A172 (cell line): ENCODE measurements around the gene DDX43. TPM values are rescaled to one million over a fixed set of nuclear protein-coding genes. Genes with fewer than 3 reads are reported as not detected.
"Not testable (repeated sequence)": the region's sequence is repeated elsewhere in the genome, so short reads cannot be mapped to it uniquely, and the experiment has no call there.

ENCODE experiments used
- DNase-seq: peaks from one replicate; pipeline ENCODE4 v3.0.0-alpha.2; 2015; ENCODE audit warnings: low spot score
- total RNA-seq: library from RNA; depleted of rRNA; stranded (reverse); fragments of >200 nt; shearing (Covaris generic); gene quantifications from 2 replicates; pipeline ENCODE4 v1.2.3, GENCODE V29; 2014; rRNA removed

Gene DDX43
- total RNA-seq, result not detected in 2 replicates

- no peak for DNase-seq
Observed at GRCh38 chr6:73394577-73395354, at the start of gene DDX43. TSS of gene DDX43 (plus strand) at chr6:73394828. CDS start at chr6:73394906, 78 bp downstream.

GRCh38 chr6:73348550-73349204 lies 46.0 kb upstream of the DDX43 start:
- DNase-seq, result no peak

GRCh38 chr6:73349311-73349710 lies 45.3 kb upstream of the DDX43 start:
- no peak for DNase-seq

GRCh38 chr6:73353636-73354593 lies 40.7 kb upstream of the DDX43 start, which contains the start of gene DPPA5:
TSS of gene DPPA5 (minus strand) at chr6:73354276. CDS start at chr6:73354225, 51 bp downstream.
- DNase-seq, result no peak

GRCh38 chr6:73362358-73362757 lies 32.3 kb upstream of the DDX43 start, which contains the start of gene KHDC3L:
TSS of gene KHDC3L (plus strand) at chr6:73362658. CDS start at chr6:73362730, 72 bp downstream.
- no peak for DNase-seq

GRCh38 chr6:73362869-73363536 lies 31.6 kb upstream of the DDX43 start:
- no peak for DNase-seq

GRCh38 chr6:73363537-73363875 lies 31.1 kb upstream of the DDX43 start:
- DNase-seq, result no peak

GRCh38 chr6:73364121-73364520 lies 30.5 kb upstream of the DDX43 start:
- DNase-seq, result no peak

- no peak for DNase-seq
Observed at GRCh38 chr6:73364549-73364948, 30.1 kb upstream of the DDX43 start.

- DNase-seq, result no peak
Observed at GRCh38 chr6:73367761-73368355, 26.8 kb upstream of the DDX43 start.

- DNase-seq, result no peak
Observed at GRCh38 chr6:73368675-73369074, 26.0 kb upstream of the DDX43 start.

GRCh38 chr6:73369157-73369556 lies 25.5 kb upstream of the DDX43 start:
- no peak for DNase-seq

- no peak for DNase-seq
Observed at GRCh38 chr6:73369563-73369962, 25.1 kb upstream of the DDX43 start, which contains the start of gene OOEP. TSS of gene OOEP (minus strand) at chr6:73369897. CDS start at chr6:73369792, 105 bp downstream.

GRCh38 chr6:73371984-73372383 lies 22.6 kb upstream of the DDX43 start:
- no peak for DNase-seq

GRCh38 chr6:73372516-73372915 lies 22.1 kb upstream of the DDX43 start:
- no peak for DNase-seq

GRCh38 chr6:73375216-73375615 lies 19.4 kb upstream of the DDX43 start:
- no peak for DNase-seq

- no peak for DNase-seq
Observed at GRCh38 chr6:73377225-73377624, 17.4 kb upstream of the DDX43 start.

GRCh38 chr6:73381531-73381930 lies 13.1 kb upstream of the DDX43 start:
- not testable (repeated sequence) for DNase-seq

- peak; percentile 9 for DNase-seq
Observed at GRCh38 chr6:73382462-73383113, 12.0 kb upstream of the DDX43 start.

GRCh38 chr6:73388433-73388799 lies 6.2 kb upstream of the DDX43 start:
- no peak for DNase-seq
